Calu3 (cell line): ENCODE results near the gene GUCA2A. TPM values are rescaled to one million over a fixed set of nuclear protein-coding genes. Genes with fewer than 3 reads are reported as not detected.

Source experiments
- BruUV-seq: library from RNA; stranded (reverse); fragments of 400-500 nt; replicated peaks from 2 replicates; lab custom pipeline; 2021; lab: Mats Ljungman, UMichigan
- CTCF ChIA-PET: fragments of 300-600 bp; sonication (Branson Sonifier 250); formaldehyde crosslinking; loops from one replicate; lab custom pipeline; 2022; ENCODE audit warnings: antibody characterized with exemption; lab: Charles Lee
- DNase-seq: peaks from one replicate; pipeline ENCODE4 v3.0.0; 2022
- H3K27ac Mint-ChIP-seq: one replicate; pipeline ENCODE4 v1.8.0; 2022; ENCODE audit warnings: mixed read lengths; ENCODE audit not compliant: unreplicated experiment
- H3K27me3 Mint-ChIP-seq: one replicate; pipeline ENCODE4 v1.8.0; 2022; ENCODE audit warnings: mixed read lengths; ENCODE audit not compliant: unreplicated experiment
- H3K36me3 Mint-ChIP-seq: one replicate; pipeline ENCODE4 v1.8.0; 2022; ENCODE audit warnings: mild to moderate bottlenecking, moderate library complexity, mixed read lengths; ENCODE audit not compliant: insufficient read depth, unreplicated experiment
- H3K4me1 Mint-ChIP-seq: one replicate; pipeline ENCODE4 v1.8.0; 2022; ENCODE audit warnings: mild to moderate bottlenecking, low read depth, mixed read lengths; ENCODE audit not compliant: unreplicated experiment
- H3K4me3 Mint-ChIP-seq: one replicate; pipeline ENCODE4 v1.8.0; 2022; ENCODE audit warnings: mild to moderate bottlenecking, low read depth, moderate library complexity, mixed read lengths; ENCODE audit not compliant: unreplicated experiment
- H3K9me3 Mint-ChIP-seq: one replicate; pipeline ENCODE4 v1.8.0; 2022; ENCODE audit warnings: low read depth, mixed read lengths; ENCODE audit not compliant: unreplicated experiment
- intact Hi-C: fragments of 100-400 bp; cut with micrococcal nuclease; formaldehyde crosslinking; loops from one replicate; pipeline ENCODE4 v1.10.0; 2022; ENCODE audit not compliant: unreplicated experiment
- total RNA-seq: library from RNA; stranded (reverse); gene quantifications from 2 replicates; pipeline ENCODE4 v1.2.3, GENCODE V29; 2022
- TF ChIP-seq, protein P1 (sequence below): fragments of 200-600 bp; IDR thresholded peaks from one replicate; pipeline ENCODE4 v1.8.0; 2022; ENCODE audit warnings: antibody characterized with exemption; ENCODE audit not compliant: unreplicated experiment

Gene GUCA2A
- total RNA-seq, 1 experiment from 2014 or later = not detected

- Mint-ChIP-seq H3K4me1 (peaks cover 34% of the 10 kb centered on the region), H3K9me3 (no peaks in the 10 kb centered on the region), H3K27me3 (no peaks in the 10 kb centered on the region), H3K27ac (no peak overlapping the region), H3K4me3 (no peak overlapping the region), H3K36me3 (peaks cover 13% of the 10 kb centered on the region)
- no TSS peak for BruUV-seq
- TF ChIP-seq, protein P1, sequence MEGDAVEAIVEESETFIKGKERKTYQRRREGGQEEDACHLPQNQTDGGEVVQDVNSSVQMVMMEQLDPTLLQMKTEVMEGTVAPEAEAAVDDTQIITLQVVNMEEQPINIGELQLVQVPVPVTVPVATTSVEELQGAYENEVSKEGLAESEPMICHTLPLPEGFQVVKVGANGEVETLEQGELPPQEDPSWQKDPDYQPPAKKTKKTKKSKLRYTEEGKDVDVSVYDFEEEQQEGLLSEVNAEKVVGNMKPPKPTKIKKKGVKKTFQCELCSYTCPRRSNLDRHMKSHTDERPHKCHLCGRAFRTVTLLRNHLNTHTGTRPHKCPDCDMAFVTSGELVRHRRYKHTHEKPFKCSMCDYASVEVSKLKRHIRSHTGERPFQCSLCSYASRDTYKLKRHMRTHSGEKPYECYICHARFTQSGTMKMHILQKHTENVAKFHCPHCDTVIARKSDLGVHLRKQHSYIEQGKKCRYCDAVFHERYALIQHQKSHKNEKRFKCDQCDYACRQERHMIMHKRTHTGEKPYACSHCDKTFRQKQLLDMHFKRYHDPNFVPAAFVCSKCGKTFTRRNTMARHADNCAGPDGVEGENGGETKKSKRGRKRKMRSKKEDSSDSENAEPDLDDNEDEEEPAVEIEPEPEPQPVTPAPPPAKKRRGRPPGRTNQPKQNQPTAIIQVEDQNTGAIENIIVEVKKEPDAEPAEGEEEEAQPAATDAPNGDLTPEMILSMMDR = no peak
- no peak for DNase-seq
- CTCF ChIA-PET = no interaction called here
- intact Hi-C loops = loop anchor here (2.0 to 10.0 kb wide), 2 partner anchors 25 to 153 kb away; no protein-coding TSS in a partner anchor
These were observed 7.2 kb upstream of the GUCA2A start for GRCh38 chr1:42171679-42172266.

DNA sequence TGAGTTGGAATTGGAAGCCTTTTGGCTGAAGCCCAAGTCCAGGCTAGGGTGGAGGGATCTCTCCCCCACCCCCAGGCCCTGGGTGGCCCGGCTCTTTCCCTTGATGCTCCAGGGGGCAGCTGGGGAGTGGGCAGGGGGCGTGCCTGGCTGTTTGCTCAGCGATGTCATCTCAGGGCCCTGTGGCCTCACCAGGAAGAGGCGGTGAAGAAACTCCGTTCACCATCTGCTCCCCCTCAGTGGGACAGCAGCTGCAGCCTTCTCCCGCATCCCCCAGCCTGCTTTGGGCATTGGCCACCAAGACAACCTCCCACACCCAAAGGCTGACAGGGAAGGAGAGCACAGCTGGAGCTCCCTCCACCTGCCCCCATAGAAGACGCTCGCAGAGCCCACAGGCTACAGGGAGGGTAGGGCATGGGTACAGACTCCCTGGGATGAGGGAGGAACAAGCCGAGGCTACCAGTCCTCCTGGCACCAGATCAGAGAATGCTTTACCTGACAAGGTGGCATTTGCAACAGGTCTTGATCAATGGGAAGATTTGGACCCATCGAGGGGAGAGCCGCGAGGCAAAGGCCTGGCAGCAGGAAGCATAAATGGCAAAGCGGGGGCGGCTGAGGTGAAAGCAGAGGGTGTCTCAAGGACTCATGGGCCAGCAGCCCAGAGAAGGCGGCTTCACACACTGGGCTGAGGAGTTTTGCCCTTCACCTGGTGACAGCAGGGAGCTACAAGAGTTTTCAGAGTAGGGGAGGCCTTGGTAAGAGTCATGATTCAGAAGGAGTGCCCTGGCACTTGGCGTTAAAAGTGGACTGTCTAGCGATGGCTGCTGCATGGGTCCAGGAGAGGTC lies 6.5 kb upstream of the GUCA2A start:
- no peak overlapping the region for H3K4me3 Mint-ChIP-seq
- peaks cover 41% of the 10 kb centered on the region for H3K4me1 Mint-ChIP-seq
- no peaks in the 10 kb centered on the region for H3K9me3 Mint-ChIP-seq
- H3K36me3 Mint-ChIP-seq = peaks cover 10% of the 10 kb centered on the region
- H3K27me3 Mint-ChIP-seq = no peaks in the 10 kb centered on the region
- intact Hi-C loops = loop anchor here (10.0 kb wide), 1 partner anchor 154 kb away; no protein-coding TSS in a partner anchor
- CTCF ChIA-PET = no interaction called here
- no peak overlapping the region for H3K27ac Mint-ChIP-seq
- no TSS peak for BruUV-seq
- DNase-seq = no peak
- TF ChIP-seq, protein P1 = no peak

DNA sequence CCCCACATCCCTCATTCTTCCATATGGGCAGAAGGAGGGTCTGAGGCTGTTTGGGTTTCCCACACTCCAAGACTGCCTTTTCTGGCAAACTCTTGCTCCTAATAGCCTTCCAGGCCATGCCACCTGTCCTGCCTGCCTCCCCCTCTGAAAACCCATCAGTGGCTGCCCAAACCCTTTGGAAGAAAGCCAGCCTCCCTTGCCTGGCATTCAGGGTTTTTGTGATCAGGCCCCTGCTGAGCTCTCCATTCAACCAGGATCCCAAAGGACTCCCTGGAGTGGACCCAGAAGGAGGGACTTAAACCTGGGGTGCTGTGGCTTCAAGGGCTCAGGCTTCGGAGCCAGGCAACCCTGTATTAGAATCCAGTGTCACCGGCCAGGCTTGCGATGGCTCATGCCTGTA lies 4.2 kb upstream of the GUCA2A start:
- Mint-ChIP-seq H3K4me3 (no peak overlapping the region), H3K36me3 (peaks cover 10% of the 10 kb centered on the region), H3K27me3 (no peaks in the 10 kb centered on the region), H3K27ac (no peak overlapping the region), H3K4me1 (peaks cover 48% of the 10 kb centered on the region), H3K9me3 (no peaks in the 10 kb centered on the region)
- TF ChIP-seq, protein P1 = no peak
- no TSS peak for BruUV-seq
- intact Hi-C loops = no loop called here
- DNase-seq = no peak
- CTCF ChIA-PET = no interaction called here

- Mint-ChIP-seq H3K9me3 (no peaks in the 10 kb centered on the region), H3K4me1 (peaks cover 47% of the 10 kb centered on the region), H3K36me3 (peaks cover 10% of the 10 kb centered on the region), H3K27ac (no peak overlapping the region), H3K4me3 (no peak overlapping the region), H3K27me3 (no peaks in the 10 kb centered on the region)
- DNase-seq = no peak
- TF ChIP-seq, protein P1 = no peak
- intact Hi-C loops = no loop called here
- CTCF ChIA-PET = no interaction called here
- BruUV-seq = no TSS peak
These were observed 3.8 kb upstream of the GUCA2A start for GRCh38 chr1:42168391-42168670.
